Activated T-cell treated with anti-CD3 and anti-CD28 coated beads, Interleukin-2, amount 50 U/mL, for 72 hours (primary cell): Measurements from ENCODE around the gene TERF2IP. TPM values are rescaled to one million over a fixed set of nuclear protein-coding genes. Genes with fewer than 3 reads are reported as not detected.
A peak's percentile ranks its signal among the peaks of the same experiment; 100 is the strongest.

ENCODE experiments used
- ATAC-seq, 2 donors: fragments of 150-1000 bp; cut with Tn5 transposase; replicated peaks in 1 of 2; 2 replicates each; pipeline ENCODE4 v1.10.0; 2021; ENCODE audit warnings: moderate library complexity in 2 of 2, mild to moderate bottlenecking in 1 of 2
- DNase-seq, 2 donors: peaks; one replicate each; pipeline ENCODE4 v3.0.0; 2021 to 2022; ENCODE audit warnings: mixed read lengths in 1 of 2
- H3K27ac Mint-ChIP-seq: one replicate; pipeline ENCODE4 v1.8.0; 2022; ENCODE audit warnings: mild to moderate bottlenecking, moderate library complexity, mixed read lengths
- H3K27me3 Mint-ChIP-seq: one replicate; pipeline ENCODE4 v1.8.0; 2022; ENCODE audit warnings: low read depth, mixed read lengths
- H3K36me3 Mint-ChIP-seq, 2 donors: one replicate each; pipeline ENCODE4 v1.8.0; 2022; ENCODE audit warnings: mixed read lengths in 2 of 2, mild to moderate bottlenecking in 1 of 2; ENCODE audit not compliant: insufficient read depth in 2 of 2
- H3K4me1 Mint-ChIP-seq: one replicate; pipeline ENCODE4 v1.8.0; 2022; ENCODE audit warnings: low read depth, mixed read lengths
- H3K4me3 Mint-ChIP-seq, 2 donors: one replicate each; pipeline ENCODE4 v1.8.0; 2022; ENCODE audit warnings: mild to moderate bottlenecking in 2 of 2, mixed read lengths in 2 of 2, moderate library complexity in 2 of 2
- H3K9me3 Mint-ChIP-seq, 2 donors: one replicate each; pipeline ENCODE4 v1.8.0; 2022; ENCODE audit warnings: mixed read lengths in 2 of 2
- total RNA-seq, 2 donors: library from RNA; stranded (reverse); gene quantifications; one replicate each; pipeline ENCODE4 v1.2.3, GENCODE V29; 2022

TERF2IP gene
- total RNA-seq, 2 donors from 2014 or later, result 69.3 to 71.6 TPM

- H3K36me3 Mint-ChIP-seq, result peaks cover 22 to 30% of the 10 kb centered on the region in 2 donors
- H3K27me3 Mint-ChIP-seq, result no peaks in the 10 kb centered on the region
- DNase-seq, result peak; percentile 89 to 90
- H3K9me3 Mint-ChIP-seq, result no peaks in the 10 kb centered on the region
- peak; percentile 38 to 53 for ATAC-seq
- peak overlapping the region; percentile 97 for H3K27ac Mint-ChIP-seq
- H3K4me3 Mint-ChIP-seq, result peak overlapping the region; percentile 98 to 99
- peaks cover 77% of the 10 kb centered on the region for H3K4me1 Mint-ChIP-seq
These were observed 898 bp downstream of the TERF2IP start for GRCh38 chr16:75648265-75649076.

- Mint-ChIP-seq H3K36me3 (peaks cover 18 to 47% of the 10 kb centered on the region in 2 donors), H3K27me3 (no peaks in the 10 kb centered on the region), H3K4me1 (peaks cover 55% of the 10 kb centered on the region), H3K27ac (peak overlapping the region; percentile 89), H3K9me3 (no peaks in the 10 kb centered on the region), H3K4me3 (peak overlapping the region; percentile 39 to 93)
- DNase-seq (no peak), ATAC-seq (no peak)
These were observed 6.3 kb downstream of the TERF2IP start for GRCh38 chr16:75653922-75654321.

GRCh38 chr16:75658175-75658574 lies 10.6 kb downstream of the TERF2IP start:
- DNase-seq (no peak), ATAC-seq (no peak)
- H3K4me1 Mint-ChIP-seq, result peaks cover 17% of the 10 kb centered on the region
- H3K27me3 Mint-ChIP-seq, result no peaks in the 10 kb centered on the region
- no peak overlapping the region for H3K4me3 Mint-ChIP-seq
- H3K36me3 Mint-ChIP-seq, result peaks cover 8 to 31% of the 10 kb centered on the region in 2 donors
- H3K27ac Mint-ChIP-seq, result peak overlapping the region; percentile 57
- no peaks in the 10 kb centered on the region for H3K9me3 Mint-ChIP-seq

- H3K9me3 Mint-ChIP-seq, result no peaks in the 10 kb centered on the region
- no peak overlapping the region for H3K27ac Mint-ChIP-seq
- DNase-seq, result no peak
- H3K4me1 Mint-ChIP-seq, result peaks cover 4% of the 10 kb centered on the region
- no peak overlapping the region for H3K4me3 Mint-ChIP-seq
- no peak for ATAC-seq
- peaks cover 8 to 17% of the 10 kb centered on the region in 2 donors for H3K36me3 Mint-ChIP-seq
- H3K27me3 Mint-ChIP-seq, result no peaks in the 10 kb centered on the region
These were observed 12.7 kb downstream of the TERF2IP start for GRCh38 chr16:75660321-75660720.

- Mint-ChIP-seq H3K27me3 (no peaks in the 10 kb centered on the region), H3K4me3 (no peak overlapping the region), H3K27ac (no peak overlapping the region), H3K4me1 (peaks cover 4% of the 10 kb centered on the region), H3K36me3 (peaks cover 7 to 17% of the 10 kb centered on the region in 2 donors), H3K9me3 (no peaks in the 10 kb centered on the region)
- ATAC-seq (no peak), DNase-seq (no peak)
These were observed 13.2 kb downstream of the TERF2IP start for GRCh38 chr16:75660726-75661302.

- H3K27ac Mint-ChIP-seq, result no peak overlapping the region
- H3K27me3 Mint-ChIP-seq, result no peaks in the 10 kb centered on the region
- ATAC-seq (no peak), DNase-seq (no peak)
- H3K4me3 Mint-ChIP-seq, result no peak overlapping the region
- H3K4me1 Mint-ChIP-seq, result no peaks in the 10 kb centered on the region
- no peaks in the 10 kb centered on the region for H3K9me3 Mint-ChIP-seq
- H3K36me3 Mint-ChIP-seq, result no peaks in the 10 kb centered on the region
These were observed 19.9 kb downstream of the TERF2IP start for GRCh38 chr16:75667503-75667902.

- no peak within 1 kb of the TSS for H3K27ac Mint-ChIP-seq
- H3K36me3 Mint-ChIP-seq, result no peaks in the 10 kb centered on the region
- no peaks in the 10 kb centered on the region for H3K4me1 Mint-ChIP-seq
- no peak for ATAC-seq
- DNase-seq, result no peak
- no peaks in the 10 kb centered on the region for H3K27me3 Mint-ChIP-seq
- H3K9me3 Mint-ChIP-seq, result no peaks in the 10 kb centered on the region
- no peak within 1 kb of the TSS for H3K4me3 Mint-ChIP-seq
These were observed 29.3 kb downstream of the TERF2IP start, which contains the start of gene CPHXL2 for GRCh38 chr16:75676909-75677308. Gene CPHXL2 (minus strand): TSS chr16:75677009. CDS start chr16:75676999, 10 bp downstream.

- no peak for DNase-seq
- H3K27ac Mint-ChIP-seq, result no peak overlapping the region
- no peaks in the 10 kb centered on the region for H3K27me3 Mint-ChIP-seq
- H3K9me3 Mint-ChIP-seq, result peaks cover 1 to 4% of the 10 kb centered on the region in 2 donors
- H3K4me1 Mint-ChIP-seq, result no peaks in the 10 kb centered on the region
- no peak overlapping the region for H3K4me3 Mint-ChIP-seq
- no peaks in the 10 kb centered on the region for H3K36me3 Mint-ChIP-seq
- ATAC-seq, result no peak
These were observed 31.8 kb downstream of the TERF2IP start for GRCh38 chr16:75679366-75679765.

GRCh38 chr16:75682308-75682707 lies 34.7 kb downstream of the TERF2IP start:
- H3K27me3 Mint-ChIP-seq, result no peaks in the 10 kb centered on the region
- H3K9me3 Mint-ChIP-seq, result peaks cover 3 to 4% of the 10 kb centered on the region in 2 donors
- no peaks in the 10 kb centered on the region for H3K4me1 Mint-ChIP-seq
- H3K27ac Mint-ChIP-seq, result no peak overlapping the region
- DNase-seq, result no peak
- H3K36me3 Mint-ChIP-seq, result no peaks in the 10 kb centered on the region
- no peak for ATAC-seq
- no peak overlapping the region for H3K4me3 Mint-ChIP-seq

- no peak overlapping the region for H3K4me3 Mint-ChIP-seq
- DNase-seq, result no peak
- no peak overlapping the region for H3K27ac Mint-ChIP-seq
- H3K4me1 Mint-ChIP-seq, result no peaks in the 10 kb centered on the region
- H3K27me3 Mint-ChIP-seq, result no peaks in the 10 kb centered on the region
- H3K36me3 Mint-ChIP-seq, result no peaks in the 10 kb centered on the region
- peaks cover 3 to 4% of the 10 kb centered on the region in 2 donors for H3K9me3 Mint-ChIP-seq
- no peak for ATAC-seq
These were observed 39.8 kb downstream of the TERF2IP start for GRCh38 chr16:75687361-75687760.

- Mint-ChIP-seq H3K4me1 (no peaks in the 10 kb centered on the region), H3K27me3 (no peaks in the 10 kb centered on the region), H3K9me3 (no peaks in the 10 kb centered on the region), H3K27ac (no peak overlapping the region), H3K36me3 (no peaks in the 10 kb centered on the region), H3K4me3 (no peak overlapping the region)
- ATAC-seq (no peak), DNase-seq (no peak)
These were observed 48.1 kb downstream of the TERF2IP start for GRCh38 chr16:75695708-75696107.

- Mint-ChIP-seq H3K9me3 (no peaks in the 10 kb centered on the region), H3K27me3 (no peaks in the 10 kb centered on the region), H3K4me1 (no peaks in the 10 kb centered on the region), H3K36me3 (no peaks in the 10 kb centered on the region), H3K4me3 (no peak overlapping the region), H3K27ac (no peak overlapping the region)
- DNase-seq, result no peak
- ATAC-seq, result no peak
These were observed 50.0 kb downstream of the TERF2IP start for GRCh38 chr16:75697571-75697970.

- ATAC-seq (no peak), DNase-seq (no peak)
- no peaks in the 10 kb centered on the region for H3K9me3 Mint-ChIP-seq
- H3K27ac Mint-ChIP-seq, result no peak within 1 kb of the TSS
- H3K27me3 Mint-ChIP-seq, result peaks cover 5% of the 10 kb centered on the region
- no peaks in the 10 kb centered on the region for H3K36me3 Mint-ChIP-seq
- H3K4me3 Mint-ChIP-seq, result no peak within 1 kb of the TSS
- H3K4me1 Mint-ChIP-seq, result no peaks in the 10 kb centered on the region
These were observed 53.8 kb downstream of the TERF2IP start, which contains the start of gene DUXB for GRCh38 chr16:75701361-75701760. Gene DUXB (minus strand): TSS chr16:75701461. CDS start chr16:75701418, 43 bp downstream.
